ENCODE measurements around the gene OVOL1.
A peak's percentile ranks its signal among the peaks of the same experiment; 100 is the strongest.

The OVOL1 gene

GRCh38 chr11:65814986-65815565 lies 28.2 kb downstream of the OVOL1 start:
- H3K18ac ChIP-seq (ENCODE audit: low read depth in 1 of 2, low read length in 2 of 2) = no peak overlapping the region
- no peak overlapping the region for H3K27ac ChIP-seq (ENCODE audit: low read length, poor library complexity, severe bottlenecking)
- no peak overlapping the region for H2BK120ac ChIP-seq (ENCODE audit: low read depth, low read length)
- H3K4me1 ChIP-seq (ENCODE audit: control insufficient read depth, insufficient read depth, low read depth, low read length) = peaks cover 2% of the 10 kb centered on the region
- no peaks in the 10 kb centered on the region for H3K9me3 ChIP-seq (ENCODE audit: control insufficient read depth, low read length)
- H3K9ac ChIP-seq (ENCODE audit: low read length) = peak overlapping the region; percentile 77
- DNase-seq = no peak
- peaks cover 0 to 16% of the 10 kb centered on the region in 2 experiments for H3K27me3 ChIP-seq (ENCODE audit: control insufficient read depth in 1 of 2, insufficient read depth in 1 of 2, low read length in 2 of 2)
- H3K4me3 ChIP-seq (ENCODE audit: insufficient read depth in 1 of 2, low read depth in 1 of 2, low read length in 2 of 2) = peak overlapping the region in 1 of 2 experiments; percentile 14
- H3K4me2 ChIP-seq (ENCODE audit: low read length, poor library complexity, severe bottlenecking) = no peak overlapping the region
- H3K36me3 ChIP-seq (ENCODE audit: control insufficient read depth in 1 of 2, insufficient read depth in 2 of 2, low read depth in 1 of 2, low read length in 2 of 2) = peaks cover 4 to 8% of the 10 kb centered on the region in 2 experiments
- no peak overlapping the region for H3K23ac ChIP-seq (ENCODE audit: low read length in 2 of 2)
- no peak overlapping the region for H2AK5ac ChIP-seq (ENCODE audit: low read length, severe bottlenecking)
- H2BK5ac ChIP-seq (ENCODE audit: low read depth, low read length, poor library complexity, severe bottlenecking) = no peak overlapping the region
- no peaks in the 10 kb centered on the region for H3K79me1 ChIP-seq (replicated peaks; ENCODE audit: low read length, poor library complexity, severe bottlenecking)
- no peak overlapping the region for H3K4ac ChIP-seq (ENCODE audit: low read depth in 1 of 2, low read length in 2 of 2)
- no peak overlapping the region for H4K8ac ChIP-seq (ENCODE audit: low read length)
- no peak overlapping the region for H2AFZ ChIP-seq (ENCODE audit: low read depth, low read length)
- WGBS = 90% methylated on average over 15 of the region's 16 CpGs
- no peak overlapping the region for H4K91ac ChIP-seq (ENCODE audit: low read length)
- no peak overlapping the region for H2BK15ac ChIP-seq (ENCODE audit: low read depth, poor library complexity, severe bottlenecking)
- no peak overlapping the region for H3K14ac ChIP-seq (ENCODE audit: low read length in 2 of 2)
- no peak overlapping the region for H2BK12ac ChIP-seq (ENCODE audit: low read length in 2 of 2)

- peaks cover 0 to 12% of the 10 kb centered on the region in 2 experiments for H3K27me3 ChIP-seq (ENCODE audit: control insufficient read depth in 1 of 2, insufficient read depth in 1 of 2, low read length in 2 of 2)
- no peak overlapping the region for H2AK5ac ChIP-seq (ENCODE audit: low read length, severe bottlenecking)
- no peaks in the 10 kb centered on the region for H3K9me3 ChIP-seq (ENCODE audit: control insufficient read depth, low read length)
- peak overlapping the region; percentile 59 for H4K91ac ChIP-seq (ENCODE audit: low read length)
- no peaks in the 10 kb centered on the region for H3K4me1 ChIP-seq (ENCODE audit: control insufficient read depth, insufficient read depth, low read depth, low read length)
- no peak overlapping the region for H3K27ac ChIP-seq (ENCODE audit: low read length, poor library complexity, severe bottlenecking)
- H2AFZ ChIP-seq (ENCODE audit: low read depth, low read length) = no peak overlapping the region
- no peak overlapping the region for H4K8ac ChIP-seq (ENCODE audit: low read length)
- peaks cover 4 to 8% of the 10 kb centered on the region in 2 experiments for H3K36me3 ChIP-seq (ENCODE audit: control insufficient read depth in 1 of 2, insufficient read depth in 2 of 2, low read depth in 1 of 2, low read length in 2 of 2)
- peak overlapping the region; percentile 16 for H2BK15ac ChIP-seq (ENCODE audit: low read depth, poor library complexity, severe bottlenecking)
- H3K23ac ChIP-seq (ENCODE audit: low read length in 2 of 2) = no peak overlapping the region
- no peak overlapping the region for H2BK120ac ChIP-seq (ENCODE audit: low read depth, low read length)
- peak overlapping the region in 1 of 2 experiments; percentile 88 for H3K4me3 ChIP-seq (ENCODE audit: insufficient read depth in 1 of 2, low read depth in 1 of 2, low read length in 2 of 2)
- no peak overlapping the region for H3K14ac ChIP-seq (ENCODE audit: low read length in 2 of 2)
- no peak overlapping the region for H3K18ac ChIP-seq (ENCODE audit: low read depth in 1 of 2, low read length in 2 of 2)
- no peak overlapping the region for H3K4ac ChIP-seq (ENCODE audit: low read depth in 1 of 2, low read length in 2 of 2)
- peak overlapping the region; percentile 96 for H3K9ac ChIP-seq (ENCODE audit: low read length)
- no peak overlapping the region for H2BK12ac ChIP-seq (ENCODE audit: low read length in 2 of 2)
- WGBS = 96% methylated on average over 3 of the region's 3 CpGs
- no peak overlapping the region for H3K4me2 ChIP-seq (ENCODE audit: low read length, poor library complexity, severe bottlenecking)
- DNase-seq = no peak
- no peaks in the 10 kb centered on the region for H3K79me1 ChIP-seq (replicated peaks; ENCODE audit: low read length, poor library complexity, severe bottlenecking)
- no peak overlapping the region for H2BK5ac ChIP-seq (ENCODE audit: low read depth, low read length, poor library complexity, severe bottlenecking)
Observed at GRCh38 chr11:65816696-65817095, 29.8 kb downstream of the OVOL1 start.

GRCh38 chr11:65817312-65817834 lies 30.5 kb downstream of the OVOL1 start:
- H3K9ac ChIP-seq (ENCODE audit: low read length) = peak overlapping the region; percentile 96
- peak overlapping the region; percentile 2 for H3K4me2 ChIP-seq (ENCODE audit: low read length, poor library complexity, severe bottlenecking)
- H3K36me3 ChIP-seq (ENCODE audit: control insufficient read depth in 1 of 2, insufficient read depth in 2 of 2, low read depth in 1 of 2, low read length in 2 of 2) = peaks cover 4 to 8% of the 10 kb centered on the region in 2 experiments
- WGBS = 69% methylated on average over 5 of the region's 5 CpGs
- no peak overlapping the region for H4K91ac ChIP-seq (ENCODE audit: low read length)
- no peak overlapping the region for H2BK12ac ChIP-seq (ENCODE audit: low read length in 2 of 2)
- H4K8ac ChIP-seq (ENCODE audit: low read length) = no peak overlapping the region
- no peak overlapping the region for H2BK5ac ChIP-seq (ENCODE audit: low read depth, low read length, poor library complexity, severe bottlenecking)
- peak overlapping the region in 1 of 2 experiments; percentile 88 for H3K4me3 ChIP-seq (ENCODE audit: insufficient read depth in 1 of 2, low read depth in 1 of 2, low read length in 2 of 2)
- H3K79me1 ChIP-seq (replicated peaks; ENCODE audit: low read length, poor library complexity, severe bottlenecking) = no peaks in the 10 kb centered on the region
- peak; percentile 37 for DNase-seq
- no peak overlapping the region for H3K23ac ChIP-seq (ENCODE audit: low read length in 2 of 2)
- no peak overlapping the region for H2AFZ ChIP-seq (ENCODE audit: low read depth, low read length)
- no peaks in the 10 kb centered on the region for H3K9me3 ChIP-seq (ENCODE audit: control insufficient read depth, low read length)
- H2BK15ac ChIP-seq (ENCODE audit: low read depth, poor library complexity, severe bottlenecking) = no peak overlapping the region
- no peaks in the 10 kb centered on the region for H3K4me1 ChIP-seq (ENCODE audit: control insufficient read depth, insufficient read depth, low read depth, low read length)
- H3K27me3 ChIP-seq (ENCODE audit: control insufficient read depth in 1 of 2, insufficient read depth in 1 of 2, low read length in 2 of 2) = peaks cover 0 to 6% of the 10 kb centered on the region in 2 experiments
- no peak overlapping the region for H2BK120ac ChIP-seq (ENCODE audit: low read depth, low read length)
- H3K14ac ChIP-seq (ENCODE audit: low read length in 2 of 2) = no peak overlapping the region
- H3K27ac ChIP-seq (ENCODE audit: low read length, poor library complexity, severe bottlenecking) = no peak overlapping the region
- no peak overlapping the region for H2AK5ac ChIP-seq (ENCODE audit: low read length, severe bottlenecking)
- H3K4ac ChIP-seq (ENCODE audit: low read depth in 1 of 2, low read length in 2 of 2) = no peak overlapping the region
- no peak overlapping the region for H3K18ac ChIP-seq (ENCODE audit: low read depth in 1 of 2, low read length in 2 of 2)

GRCh38 chr11:65817835-65818680 lies 31.2 kb downstream of the OVOL1 start:
- H3K4me3 ChIP-seq (ENCODE audit: insufficient read depth in 1 of 2, low read depth in 1 of 2, low read length in 2 of 2) = peak overlapping the region; percentile 84 to 88
- H3K9me3 ChIP-seq (ENCODE audit: control insufficient read depth, low read length) = no peaks in the 10 kb centered on the region
- H2BK12ac ChIP-seq (ENCODE audit: low read length in 2 of 2) = peak overlapping the region in 1 of 2 experiments; percentile 85
- peak overlapping the region; percentile 90 to 99 for H3K18ac ChIP-seq (ENCODE audit: low read depth in 1 of 2, low read length in 2 of 2)
- peak overlapping the region in 1 of 2 experiments; percentile 73 for H3K23ac ChIP-seq (ENCODE audit: low read length in 2 of 2)
- H4K91ac ChIP-seq (ENCODE audit: low read length) = peak overlapping the region; percentile 79
- peak overlapping the region; percentile 80 for H4K8ac ChIP-seq (ENCODE audit: low read length)
- peak overlapping the region in 1 of 2 experiments; percentile 100 for H3K14ac ChIP-seq (ENCODE audit: low read length in 2 of 2)
- no peak overlapping the region for H3K27ac ChIP-seq (ENCODE audit: low read length, poor library complexity, severe bottlenecking)
- peak overlapping the region; percentile 75 for H2BK5ac ChIP-seq (ENCODE audit: low read depth, low read length, poor library complexity, severe bottlenecking)
- peaks cover 4 to 8% of the 10 kb centered on the region in 2 experiments for H3K36me3 ChIP-seq (ENCODE audit: control insufficient read depth in 1 of 2, insufficient read depth in 2 of 2, low read depth in 1 of 2, low read length in 2 of 2)
- peak; percentile 82 for DNase-seq
- peak overlapping the region; percentile 81 to 97 for H3K4ac ChIP-seq (ENCODE audit: low read depth in 1 of 2, low read length in 2 of 2)
- H3K4me1 ChIP-seq (ENCODE audit: control insufficient read depth, insufficient read depth, low read depth, low read length) = no peaks in the 10 kb centered on the region
- H3K79me1 ChIP-seq (replicated peaks; ENCODE audit: low read length, poor library complexity, severe bottlenecking) = no peaks in the 10 kb centered on the region
- peak overlapping the region; percentile 96 for H3K9ac ChIP-seq (ENCODE audit: low read length)
- 7% methylated on average over 70 of the region's 74 CpGs for WGBS
- H2AFZ ChIP-seq (ENCODE audit: low read depth, low read length) = peak overlapping the region; percentile 67
- H2AK5ac ChIP-seq (ENCODE audit: low read length, severe bottlenecking) = no peak overlapping the region
- H2BK15ac ChIP-seq (ENCODE audit: low read depth, poor library complexity, severe bottlenecking) = peak overlapping the region; percentile 50
- peaks cover 0 to 6% of the 10 kb centered on the region in 2 experiments for H3K27me3 ChIP-seq (ENCODE audit: control insufficient read depth in 1 of 2, insufficient read depth in 1 of 2, low read length in 2 of 2)
- peak overlapping the region; percentile 71 for H2BK120ac ChIP-seq (ENCODE audit: low read depth, low read length)
- peak overlapping the region; percentile 94 for H3K4me2 ChIP-seq (ENCODE audit: low read length, poor library complexity, severe bottlenecking)
